Spleen (tissue), 7 donors: ENCODE measurements around the gene THSD4.

Source experiments
- POLR2AphosphoS5 ChIP-seq, 3 donors: sonication (generic); formaldehyde crosslinking; IDR thresholded peaks; one replicate each; pipeline ENCODE4 v1.5.1; 2017; ENCODE audit warnings: antibody characterized with exemption in 3 of 3
- TF ChIP-seq, protein P1 (sequence below), 11 experiments: fragments of 200-600 bp in 7 of 11; fragments of 450-650 bp in 4 of 11; sonication (generic) in 4 of 11; IDR thresholded peaks in 8 of 11; conservative IDR thresholded peaks in 3 of 11; 1 replicate in 7 of 11; 2 replicates in 4 of 11; pipeline versions ENCODE4 v1.4.0 to v1.8.0; 2016 to 2021; ENCODE audit warnings: antibody characterized with exemption in 11 of 11, inconsistent platforms in 4 of 11, mild to moderate bottlenecking in 1 of 11
- donor health status: DM: no; HTN: no; CAD: no; lungs with moderate emphysema.
- donor health status: DM: no; HTN: no; CAD: no.
- donor health status: DM: no; HTN: no; CAD: no.

DNA sequence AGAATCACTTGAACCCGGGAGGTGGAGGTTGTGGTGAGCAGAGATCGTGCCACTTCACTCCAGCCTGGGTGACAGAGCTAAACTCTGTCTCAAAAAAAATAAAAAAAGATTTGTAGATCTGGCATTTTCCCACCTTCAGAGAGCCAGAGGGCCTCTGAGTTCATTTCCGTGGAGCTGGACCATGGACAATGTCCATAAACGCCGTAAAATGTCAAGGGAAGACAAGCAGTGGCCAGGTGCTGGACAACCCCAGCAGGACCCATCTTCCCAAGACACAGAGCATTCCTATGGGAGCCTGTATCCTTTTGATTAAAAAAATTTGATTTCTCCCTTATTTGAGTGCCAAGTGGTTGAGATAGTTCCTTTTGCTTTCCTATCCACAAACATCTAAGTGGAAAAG lies 627.7 kb downstream of the THSD4 start:
- TF ChIP-seq, protein P1, sequence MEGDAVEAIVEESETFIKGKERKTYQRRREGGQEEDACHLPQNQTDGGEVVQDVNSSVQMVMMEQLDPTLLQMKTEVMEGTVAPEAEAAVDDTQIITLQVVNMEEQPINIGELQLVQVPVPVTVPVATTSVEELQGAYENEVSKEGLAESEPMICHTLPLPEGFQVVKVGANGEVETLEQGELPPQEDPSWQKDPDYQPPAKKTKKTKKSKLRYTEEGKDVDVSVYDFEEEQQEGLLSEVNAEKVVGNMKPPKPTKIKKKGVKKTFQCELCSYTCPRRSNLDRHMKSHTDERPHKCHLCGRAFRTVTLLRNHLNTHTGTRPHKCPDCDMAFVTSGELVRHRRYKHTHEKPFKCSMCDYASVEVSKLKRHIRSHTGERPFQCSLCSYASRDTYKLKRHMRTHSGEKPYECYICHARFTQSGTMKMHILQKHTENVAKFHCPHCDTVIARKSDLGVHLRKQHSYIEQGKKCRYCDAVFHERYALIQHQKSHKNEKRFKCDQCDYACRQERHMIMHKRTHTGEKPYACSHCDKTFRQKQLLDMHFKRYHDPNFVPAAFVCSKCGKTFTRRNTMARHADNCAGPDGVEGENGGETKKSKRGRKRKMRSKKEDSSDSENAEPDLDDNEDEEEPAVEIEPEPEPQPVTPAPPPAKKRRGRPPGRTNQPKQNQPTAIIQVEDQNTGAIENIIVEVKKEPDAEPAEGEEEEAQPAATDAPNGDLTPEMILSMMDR (IDR thresholded peaks at IDR 0.05 in 8 of 11, conservative IDR thresholded peaks at IDR 0.05 in 3 of 11), result no peak
- TF ChIP-seq POLR2AphosphoS5 (IDR thresholded peaks at IDR 0.05), result no peak
